ENCODE measurements around the gene CCDC50.

DNA sequence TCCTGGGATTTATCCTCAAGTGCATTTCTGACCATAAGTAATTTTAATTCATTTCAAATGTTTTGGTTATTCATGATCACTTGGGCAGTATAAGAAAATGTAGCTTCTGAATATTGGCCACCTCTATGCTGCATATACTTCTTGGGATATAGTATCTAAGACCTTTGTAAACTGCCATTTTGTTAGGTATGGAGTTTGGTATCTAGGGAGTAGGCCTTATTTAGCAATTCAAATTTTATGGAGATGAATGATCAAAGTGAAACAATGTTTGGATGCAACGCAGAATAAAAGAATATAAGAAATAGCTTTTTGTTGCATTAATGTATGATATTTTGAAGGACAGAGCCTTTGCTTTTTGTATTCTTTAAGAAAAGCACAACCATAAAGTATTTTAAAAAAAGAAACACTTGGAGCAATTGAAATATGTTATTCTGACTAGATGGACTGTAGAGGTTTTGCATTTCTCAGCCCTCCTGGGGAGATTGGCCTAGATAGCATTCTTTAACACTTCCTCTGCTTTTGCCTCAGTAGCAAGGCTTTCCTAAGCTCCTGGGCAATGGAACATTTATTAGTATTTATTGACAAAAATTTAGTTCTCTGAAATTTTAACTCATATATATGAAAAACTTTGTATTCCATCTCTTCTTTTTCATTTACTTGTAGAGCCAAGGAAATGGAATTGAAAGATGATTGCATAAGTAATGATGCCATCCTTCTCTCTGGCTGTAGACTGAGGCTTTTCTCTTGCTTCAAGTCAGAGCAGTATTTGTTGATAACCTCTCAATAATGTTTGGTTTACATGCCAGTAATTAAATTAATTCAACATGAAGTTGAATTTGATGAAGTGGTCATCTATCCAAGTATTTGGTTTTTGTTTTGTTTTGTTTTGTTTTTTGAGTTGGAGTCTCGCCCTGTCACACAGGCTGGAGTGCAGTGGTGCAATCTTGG, 62.9 kb downstream of the CCDC50 start:
- TF ChIP-seq, protein P1, sequence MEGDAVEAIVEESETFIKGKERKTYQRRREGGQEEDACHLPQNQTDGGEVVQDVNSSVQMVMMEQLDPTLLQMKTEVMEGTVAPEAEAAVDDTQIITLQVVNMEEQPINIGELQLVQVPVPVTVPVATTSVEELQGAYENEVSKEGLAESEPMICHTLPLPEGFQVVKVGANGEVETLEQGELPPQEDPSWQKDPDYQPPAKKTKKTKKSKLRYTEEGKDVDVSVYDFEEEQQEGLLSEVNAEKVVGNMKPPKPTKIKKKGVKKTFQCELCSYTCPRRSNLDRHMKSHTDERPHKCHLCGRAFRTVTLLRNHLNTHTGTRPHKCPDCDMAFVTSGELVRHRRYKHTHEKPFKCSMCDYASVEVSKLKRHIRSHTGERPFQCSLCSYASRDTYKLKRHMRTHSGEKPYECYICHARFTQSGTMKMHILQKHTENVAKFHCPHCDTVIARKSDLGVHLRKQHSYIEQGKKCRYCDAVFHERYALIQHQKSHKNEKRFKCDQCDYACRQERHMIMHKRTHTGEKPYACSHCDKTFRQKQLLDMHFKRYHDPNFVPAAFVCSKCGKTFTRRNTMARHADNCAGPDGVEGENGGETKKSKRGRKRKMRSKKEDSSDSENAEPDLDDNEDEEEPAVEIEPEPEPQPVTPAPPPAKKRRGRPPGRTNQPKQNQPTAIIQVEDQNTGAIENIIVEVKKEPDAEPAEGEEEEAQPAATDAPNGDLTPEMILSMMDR (IDR thresholded peaks at IDR 0.05) = no peak
- no peak for TF ChIP-seq POLR2A (IDR thresholded peaks at IDR 0.05)
